HG02870 (cell line): ENCODE measurements around the gene OR2K2.
"Not testable (repeated sequence)": the region's sequence is repeated elsewhere in the genome, so short reads cannot be mapped to it uniquely, and the experiment has no call there.

ENCODE experiments used
- ATAC-seq: cut with Tn5 transposase; IDR thresholded peaks from one replicate; pipeline ENCODE4 v1.9.1; 2021; ENCODE audit warnings: mild to moderate bottlenecking, moderate library complexity; ENCODE audit not compliant: unreplicated experiment

OR2K2 gene

GRCh38 chr9:111298111-111298510, 31.9 kb downstream of the OR2K2 start:
- no peak for ATAC-seq

GRCh38 chr9:111297066-111297824, 32.8 kb downstream of the OR2K2 start:
- ATAC-seq: no peak

DNA sequence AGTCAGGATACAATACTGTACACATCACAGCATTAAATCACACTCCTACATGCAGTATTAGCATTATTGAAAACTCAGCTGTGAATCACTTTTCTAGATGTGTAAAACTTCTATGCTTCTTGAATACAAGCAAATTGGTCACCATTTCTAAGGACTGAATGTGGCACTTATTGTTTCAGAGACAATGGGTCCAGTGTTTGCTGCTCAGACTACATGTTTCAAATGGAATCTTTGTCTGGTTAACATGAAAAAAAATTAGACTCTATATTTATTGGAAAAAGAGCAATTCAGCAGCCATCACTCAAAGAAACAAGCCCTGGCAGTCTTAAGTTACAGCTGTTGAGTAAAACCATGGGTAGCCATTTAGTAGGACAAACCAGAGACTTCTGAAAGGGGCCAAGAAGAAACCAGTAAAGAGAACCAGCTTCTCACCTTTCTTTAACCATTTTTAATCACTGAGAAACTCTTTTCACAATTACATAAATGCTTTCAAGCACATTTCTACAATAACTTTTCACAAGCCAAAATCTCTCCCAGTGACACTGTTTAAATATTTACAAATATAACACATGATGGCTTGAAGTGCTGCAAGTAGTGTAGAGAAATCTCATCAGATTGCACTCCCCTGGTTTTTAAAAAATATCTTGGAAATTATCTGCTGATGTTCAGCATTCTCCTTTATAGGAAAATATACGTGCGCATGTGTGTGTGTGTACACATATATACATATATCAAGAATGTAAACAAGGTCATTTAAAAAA, 35.2 kb downstream of the OR2K2 start:
- no peak for ATAC-seq

DNA sequence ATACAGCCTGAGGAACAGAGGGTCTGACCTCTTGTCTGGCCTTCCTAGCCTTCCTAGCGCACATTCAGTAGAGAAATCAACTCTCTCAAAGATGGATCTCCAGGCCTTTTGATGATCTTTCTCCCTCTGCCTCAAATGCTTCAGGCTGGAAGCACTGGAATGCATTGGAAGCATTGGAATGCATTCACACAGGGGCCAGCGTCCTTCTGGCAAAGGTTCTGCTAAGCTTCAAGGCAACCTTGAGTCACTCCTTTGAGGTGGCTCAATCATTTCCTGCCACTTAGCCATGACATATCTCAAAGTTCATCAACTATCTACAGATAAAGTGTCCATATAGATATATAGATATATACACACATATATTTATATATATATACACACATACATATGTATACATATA, 42.9 kb downstream of the OR2K2 start:
- ATAC-seq: no peak

GRCh38 chr9:111284703-111285102, 45.3 kb downstream of the OR2K2 start:
- no peak for ATAC-seq

- ATAC-seq: no peak
Measured at GRCh38 chr9:111282845-111283244, 47.2 kb downstream of the OR2K2 start.

DNA sequence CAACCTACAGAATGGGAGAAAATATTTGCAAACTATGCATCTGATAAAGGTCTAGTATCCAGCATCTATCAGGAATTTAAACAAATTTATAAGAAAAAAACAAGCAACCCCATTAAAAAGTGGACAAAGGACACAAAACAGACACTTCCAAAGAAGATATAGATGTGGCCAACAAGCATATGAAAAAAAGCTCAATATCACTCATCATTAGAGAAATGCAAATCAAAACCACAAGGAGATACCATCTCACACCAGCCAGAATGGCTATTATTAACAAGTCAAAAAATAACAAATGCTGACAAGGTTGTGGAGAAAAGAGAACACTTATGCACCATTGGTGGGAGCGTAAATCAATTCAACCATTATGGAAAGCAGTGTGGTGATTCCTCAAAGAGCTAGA, 49.2 kb downstream of the OR2K2 start:
- not testable (repeated sequence) for ATAC-seq
